Kidney (tissue), 14 donors: ENCODE results near the gene PSMC4. TPM values are rescaled to one million over a fixed set of nuclear protein-coding genes. Genes with fewer than 3 reads are reported as not detected.

Source experiments
- DNase-seq, 5 donors: peaks; one replicate each; pipeline ENCODE4 v3.0.0-alpha.2; 2013 to 2020
- FAIRE-seq: peaks from 2 replicates; lab custom pipeline; 2012; peaks lifted over from hg19 to GRCh38; lab: Jason Lieb, UNC
- H3K27ac ChIP-seq, 2 donors: one replicate each; pipeline ENCODE4 v1.7.0; 2013; ENCODE audit warnings: low read depth in 2 of 2, low read length in 2 of 2, inconsistent platforms in 1 of 2
- H3K27me3 ChIP-seq: one replicate; pipeline ENCODE4 v1.7.1; 2013; ENCODE audit warnings: low read length, inconsistent platforms; ENCODE audit not compliant: control insufficient read depth, insufficient read depth
- H3K36me3 ChIP-seq, 3 donors: one replicate each; pipeline versions ENCODE4 v1.7.0 to v1.7.1; 2013; ENCODE audit warnings: low read length in 3 of 3, control low read depth in 1 of 3, inconsistent platforms in 1 of 3; ENCODE audit not compliant: insufficient read depth in 3 of 3, control insufficient read depth in 2 of 3
- H3K4me1 ChIP-seq, 3 donors: one replicate each; pipeline versions ENCODE4 v1.7.0 to v1.7.1; 2013; ENCODE audit warnings: low read length in 3 of 3, inconsistent platforms in 1 of 3, low read depth in 1 of 3; ENCODE audit not compliant: control insufficient read depth in 2 of 3, insufficient read depth in 2 of 3
- H3K4me3 ChIP-seq, 3 donors: one replicate each; pipeline versions ENCODE4 v1.7.0 to v1.8.1; 2013; ENCODE audit warnings: low read length in 3 of 3, control low read depth in 1 of 3, inconsistent platforms in 1 of 3
- H3K9ac ChIP-seq, 3 donors: one replicate each; pipeline versions ENCODE4 v1.7.0 to v1.7.1; 2013; ENCODE audit warnings: low read length in 3 of 3, control low read depth in 1 of 3, inconsistent platforms in 1 of 3
- H3K9me3 ChIP-seq, 3 donors: one replicate each; pipeline versions ENCODE4 v1.7.0 to v1.7.1; 2013; ENCODE audit warnings: low read length in 3 of 3, control low read depth in 1 of 3, inconsistent platforms in 1 of 3; ENCODE audit not compliant: control insufficient read depth in 2 of 3, insufficient read depth in 1 of 3
- intact Hi-C: fragments of 100-400 bp; cut with DNase I; formaldehyde crosslinking; loops from one replicate; pipeline ENCODE4 v1.11.1; 2022
- polyA plus RNA-seq: library from polyadenylated mRNA; stranded (reverse); fragments of 350-450 nt; fragmentation: Illumina TruSeq; extraction: RNeasy Lipid Tissue Mini Kit (QIAGEN cat#74804); gene quantifications from one replicate; pipeline ENCODE4 v1.2.3, GENCODE V29; 2014; ENCODE audit warnings: low read depth, low replicate concordance; ENCODE audit not compliant: insufficient read depth
- total RNA-seq: library from RNA; stranded (reverse); fragmentation: NEBNext Ultra II Directional; extraction: Animal tissue kit (Norgen Biotek cat#: 25700); gene quantifications from one replicate; pipeline ENCODE4 v1.2.1, GENCODE V29; 2021
- TF ChIP-seq, protein P1 (sequence below): IDR thresholded peaks from 3 replicates; pipeline ENCODE4 v1.5.1; 2012; ENCODE audit warnings: mild to moderate bottlenecking, moderate library complexity, borderline replicate concordance; ENCODE audit not compliant: insufficient read depth; ENCODE audit errors: extremely low read depth
- donor health status: control.
- donor health status: control.
- donor health status: control.
- donor health status: control.
- donor health status: control.
- donor health status: DM: yes; HTN: yes; CAD: no.
- donor health status: Normal renal cell carcinoma (clear cell type).

The PSMC4 gene
- total and polyA plus RNA-seq, 2 donors from 2014 or later = 84.7 to 113 TPM

DNA sequence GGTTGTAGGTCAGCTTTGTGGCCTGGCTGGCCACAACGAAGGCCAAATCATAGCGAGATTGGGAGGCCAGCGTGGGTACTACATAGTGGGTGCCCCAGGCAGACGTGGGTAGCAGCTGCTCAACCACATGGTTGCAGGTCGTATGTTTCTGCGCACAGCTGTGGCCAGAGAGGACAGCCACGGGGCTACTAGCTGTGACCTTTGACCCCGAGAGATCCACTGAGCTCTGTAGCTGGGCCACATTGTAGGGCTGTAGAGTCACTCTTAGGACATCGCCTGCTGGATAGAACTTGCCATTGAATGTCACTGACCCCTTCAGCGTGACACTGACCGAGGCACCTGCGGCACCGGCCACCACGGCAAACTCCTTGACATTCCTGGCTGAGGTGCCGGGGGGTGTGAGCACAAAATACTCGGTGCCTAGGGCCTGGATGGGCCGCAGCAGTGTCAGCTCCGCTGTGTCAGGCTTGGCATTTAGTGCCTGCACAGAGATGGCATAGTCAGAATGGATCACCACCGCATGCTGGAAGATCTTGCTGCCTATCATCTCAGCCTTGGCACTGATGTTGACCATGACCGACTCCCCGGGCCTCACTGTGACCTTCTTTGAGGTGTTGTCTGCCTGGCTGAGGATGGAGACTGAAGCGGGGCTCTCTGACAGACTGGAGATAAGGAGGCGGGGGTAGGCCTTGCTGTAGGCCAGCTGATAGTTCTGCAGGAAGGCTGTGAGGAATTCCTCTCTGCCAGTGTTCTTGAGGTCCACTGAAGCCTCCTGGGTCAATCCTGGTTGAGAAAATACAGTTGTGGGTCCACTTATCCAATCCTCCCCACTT, 43.2 kb upstream of the PSMC4 start:
- Histone ChIP-seq H3K4me1 (no peaks in the 10 kb centered on the region), H3K9ac (no peak overlapping the region), H3K36me3 (no peaks in the 10 kb centered on the region), H3K27me3 (no peaks in the 10 kb centered on the region), H3K27ac (no peak overlapping the region), H3K4me3 (no peak overlapping the region), H3K9me3 (no peaks in the 10 kb centered on the region)
- intact Hi-C loops = no loop called here
- TF ChIP-seq, protein P1, sequence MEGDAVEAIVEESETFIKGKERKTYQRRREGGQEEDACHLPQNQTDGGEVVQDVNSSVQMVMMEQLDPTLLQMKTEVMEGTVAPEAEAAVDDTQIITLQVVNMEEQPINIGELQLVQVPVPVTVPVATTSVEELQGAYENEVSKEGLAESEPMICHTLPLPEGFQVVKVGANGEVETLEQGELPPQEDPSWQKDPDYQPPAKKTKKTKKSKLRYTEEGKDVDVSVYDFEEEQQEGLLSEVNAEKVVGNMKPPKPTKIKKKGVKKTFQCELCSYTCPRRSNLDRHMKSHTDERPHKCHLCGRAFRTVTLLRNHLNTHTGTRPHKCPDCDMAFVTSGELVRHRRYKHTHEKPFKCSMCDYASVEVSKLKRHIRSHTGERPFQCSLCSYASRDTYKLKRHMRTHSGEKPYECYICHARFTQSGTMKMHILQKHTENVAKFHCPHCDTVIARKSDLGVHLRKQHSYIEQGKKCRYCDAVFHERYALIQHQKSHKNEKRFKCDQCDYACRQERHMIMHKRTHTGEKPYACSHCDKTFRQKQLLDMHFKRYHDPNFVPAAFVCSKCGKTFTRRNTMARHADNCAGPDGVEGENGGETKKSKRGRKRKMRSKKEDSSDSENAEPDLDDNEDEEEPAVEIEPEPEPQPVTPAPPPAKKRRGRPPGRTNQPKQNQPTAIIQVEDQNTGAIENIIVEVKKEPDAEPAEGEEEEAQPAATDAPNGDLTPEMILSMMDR = no peak
- FAIRE-seq (no peak), DNase-seq (no peak)

DNA sequence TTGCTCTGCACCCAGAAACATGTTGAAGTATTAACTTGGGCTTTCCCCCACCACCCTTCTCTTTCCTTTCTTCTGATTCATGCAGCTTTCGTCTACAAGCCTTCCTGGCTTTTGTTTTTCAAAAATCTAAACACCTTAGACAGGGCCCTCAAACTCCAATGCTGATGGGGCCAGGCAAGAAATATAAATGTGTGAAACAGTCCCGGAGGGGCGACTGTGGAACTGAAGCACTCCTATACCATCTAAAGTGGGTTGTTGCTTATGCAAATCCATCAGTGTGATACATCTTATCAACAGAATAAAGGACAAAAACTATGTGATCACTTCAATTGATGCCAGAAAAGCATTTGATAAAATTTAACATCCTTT, 42.6 kb upstream of the PSMC4 start:
- DNase-seq (no peak), FAIRE-seq (no peak)
- intact Hi-C loops = no loop called here
- no peaks in the 10 kb centered on the region for H3K36me3 ChIP-seq
- TF ChIP-seq, protein P1 = no peak
- no peak overlapping the region for H3K4me3 ChIP-seq
- no peaks in the 10 kb centered on the region for H3K27me3 ChIP-seq
- no peaks in the 10 kb centered on the region for H3K4me1 ChIP-seq
- no peak overlapping the region for H3K27ac ChIP-seq
- no peaks in the 10 kb centered on the region for H3K9me3 ChIP-seq
- no peak overlapping the region for H3K9ac ChIP-seq

DNA sequence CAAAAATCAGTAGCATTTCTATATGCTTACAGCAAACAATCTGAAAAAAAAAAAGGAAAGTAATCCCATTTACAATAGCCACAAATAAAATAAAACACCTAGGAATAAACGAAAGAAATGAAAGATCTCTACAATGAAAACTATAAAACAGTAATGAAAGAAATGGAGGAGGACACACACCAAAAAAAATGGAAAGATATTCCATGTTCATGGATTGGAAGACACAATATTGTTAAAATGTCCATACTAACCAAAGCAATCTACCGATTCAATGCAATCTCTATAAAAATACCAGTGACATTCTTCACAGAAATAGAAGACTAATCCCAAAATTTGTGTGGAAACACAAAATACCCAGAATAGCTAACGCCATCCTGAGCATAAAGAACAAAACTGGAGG, 41.2 kb upstream of the PSMC4 start:
- no peak overlapping the region for H3K9ac ChIP-seq
- intact Hi-C loops = no loop called here
- FAIRE-seq = no peak
- no peak overlapping the region for H3K4me3 ChIP-seq
- no peak overlapping the region for H3K27ac ChIP-seq
- no peak for DNase-seq
- TF ChIP-seq, protein P1 = no peak
- H3K9me3 ChIP-seq = no peaks in the 10 kb centered on the region
- no peaks in the 10 kb centered on the region for H3K36me3 ChIP-seq
- no peaks in the 10 kb centered on the region for H3K4me1 ChIP-seq
- no peaks in the 10 kb centered on the region for H3K27me3 ChIP-seq
